Mesodermal cell (in vitro differentiated cells): ENCODE measurements around the gene HTR3B.

Experiments used
- H3K27ac ChIP-seq: 2 replicates; pipeline ENCODE4 v1.7.0; 2013; ENCODE audit warnings: mild to moderate bottlenecking, low read depth, low read length, moderate library complexity; ENCODE audit not compliant: severe bottlenecking
- H3K36me3 ChIP-seq: 2 replicates; pipeline ENCODE4 v1.7.1; 2013; ENCODE audit warnings: mild to moderate bottlenecking, low read length, moderate library complexity; ENCODE audit not compliant: control insufficient read depth, insufficient read depth
- H3K4me1 ChIP-seq: one replicate; pipeline ENCODE4 v1.7.1; 2013; ENCODE audit warnings: mild to moderate bottlenecking, low read length; ENCODE audit not compliant: insufficient read depth, control insufficient read depth, poor library complexity, severe bottlenecking
- H3K4me3 ChIP-seq: 2 replicates; pipeline ENCODE4 v1.7.0; 2013; ENCODE audit warnings: low read length, control low read depth, mild to moderate bottlenecking; ENCODE audit not compliant: insufficient read depth, poor library complexity, severe bottlenecking; ENCODE audit errors: extremely low read depth
- H3K9me3 ChIP-seq: 2 replicates; pipeline ENCODE4 v1.7.1; 2013; ENCODE audit warnings: mild to moderate bottlenecking, low read length, moderate library complexity; ENCODE audit not compliant: control insufficient read depth
- WGBS, 2 experiments: methylation state at CpG; one replicate each; pipeline ENCODE4 v1.1.5; 2013; ENCODE audit warnings: missing lambda C conversion rate in 2 of 2; ENCODE audit not compliant: insufficient coverage in 2 of 2; 5-methylcytosine and 5-hydroxymethylcytosine counted together

Gene HTR3B

GRCh38 chr11:113977071-113977490, 72.5 kb downstream of the HTR3B start:
- Histone ChIP-seq H3K36me3 (no peaks in the 10 kb centered on the region), H3K9me3 (no peaks in the 10 kb centered on the region), H3K4me1 (peaks cover 7% of the 10 kb centered on the region), H3K4me3 (no peak overlapping the region), H3K27ac (no peak overlapping the region)
- 80 to 89% methylated on average over 1 to 3 of the region's 4 CpGs for WGBS, 2 experiments

GRCh38 chr11:113977701-113978100, 73.1 kb downstream of the HTR3B start:
- peaks cover 7% of the 10 kb centered on the region for H3K4me1 ChIP-seq
- H3K4me3 ChIP-seq = no peak overlapping the region
- no peaks in the 10 kb centered on the region for H3K9me3 ChIP-seq
- WGBS, 2 experiments = 85 to 94% methylated on average over 10 of the region's 11 CpGs
- H3K27ac ChIP-seq = no peak overlapping the region
- no peaks in the 10 kb centered on the region for H3K36me3 ChIP-seq

DNA sequence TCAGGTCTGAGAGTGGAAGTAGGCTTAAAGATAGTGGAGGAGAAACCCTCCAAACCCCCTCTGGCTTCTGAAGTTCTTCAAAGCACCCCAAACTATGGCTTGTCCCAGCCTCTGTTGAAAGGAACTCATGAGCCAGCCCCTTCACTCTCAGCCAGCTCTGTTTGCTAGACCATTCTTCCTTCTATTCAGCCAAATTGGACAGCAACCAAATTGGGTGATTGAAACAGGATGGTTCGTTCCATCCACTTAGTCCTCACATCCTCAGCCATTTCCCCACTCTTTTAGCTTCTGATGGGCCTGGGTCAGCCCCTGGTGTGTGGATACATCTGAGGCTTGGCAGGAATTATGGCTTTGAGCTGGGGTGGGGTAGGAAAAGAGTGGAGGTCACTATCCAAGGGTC, 74.8 kb downstream of the HTR3B start:
- no peak overlapping the region for H3K4me3 ChIP-seq
- H3K36me3 ChIP-seq = no peaks in the 10 kb centered on the region
- H3K9me3 ChIP-seq = no peaks in the 10 kb centered on the region
- no peak overlapping the region for H3K27ac ChIP-seq
- WGBS, 2 experiments = no CpG with 5 or more reads among the region's 1 CpG
- peaks cover 7% of the 10 kb centered on the region for H3K4me1 ChIP-seq

DNA sequence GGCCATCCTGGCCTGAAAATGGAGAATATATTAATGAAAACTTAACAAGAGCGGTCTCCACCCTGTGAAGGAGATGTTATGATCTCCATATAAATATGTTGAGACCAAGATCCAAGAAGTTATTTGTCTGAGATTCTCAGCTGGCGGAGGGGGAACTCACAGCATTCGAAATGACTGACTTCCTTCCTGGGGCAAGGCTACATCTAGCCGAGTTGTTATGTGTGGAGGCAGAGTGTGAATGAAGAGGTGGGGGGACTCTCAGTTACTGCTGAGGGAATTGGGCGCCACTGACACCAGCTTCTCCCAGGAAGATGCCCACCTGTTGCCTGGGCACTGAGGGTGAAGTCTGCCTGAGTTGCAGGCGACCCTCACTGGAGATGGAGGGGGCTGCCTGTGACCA, 76.2 kb downstream of the HTR3B start:
- Histone ChIP-seq H3K36me3 (no peaks in the 10 kb centered on the region), H3K9me3 (no peaks in the 10 kb centered on the region), H3K4me1 (no peaks in the 10 kb centered on the region), H3K27ac (no peak overlapping the region), H3K4me3 (no peak overlapping the region)
- WGBS, 2 experiments = 75 to 91% methylated on average over 6 of the region's 6 CpGs

GRCh38 chr11:113982306-113982705, 77.7 kb downstream of the HTR3B start:
- no peaks in the 10 kb centered on the region for H3K4me1 ChIP-seq
- H3K4me3 ChIP-seq = no peak overlapping the region
- no peaks in the 10 kb centered on the region for H3K9me3 ChIP-seq
- no peak overlapping the region for H3K27ac ChIP-seq
- H3K36me3 ChIP-seq = no peaks in the 10 kb centered on the region

- Histone ChIP-seq H3K4me1 (no peaks in the 10 kb centered on the region), H3K9me3 (no peaks in the 10 kb centered on the region), H3K36me3 (no peaks in the 10 kb centered on the region), H3K27ac (no peak overlapping the region), H3K4me3 (no peak overlapping the region)
- WGBS, 2 experiments = 89 to 95% methylated on average over 3 of the region's 6 CpGs
Measured at GRCh38 chr11:113984781-113985180, 80.2 kb downstream of the HTR3B start.

- H3K9me3 ChIP-seq = no peaks in the 10 kb centered on the region
- no peak overlapping the region for H3K27ac ChIP-seq
- 91 to 96% methylated on average over 3 to 4 of the region's 4 CpGs for WGBS, 2 experiments
- no peak overlapping the region for H3K4me3 ChIP-seq
- no peaks in the 10 kb centered on the region for H3K36me3 ChIP-seq
- H3K4me1 ChIP-seq = no peaks in the 10 kb centered on the region
Measured at GRCh38 chr11:113985906-113986305, 81.3 kb downstream of the HTR3B start.

DNA sequence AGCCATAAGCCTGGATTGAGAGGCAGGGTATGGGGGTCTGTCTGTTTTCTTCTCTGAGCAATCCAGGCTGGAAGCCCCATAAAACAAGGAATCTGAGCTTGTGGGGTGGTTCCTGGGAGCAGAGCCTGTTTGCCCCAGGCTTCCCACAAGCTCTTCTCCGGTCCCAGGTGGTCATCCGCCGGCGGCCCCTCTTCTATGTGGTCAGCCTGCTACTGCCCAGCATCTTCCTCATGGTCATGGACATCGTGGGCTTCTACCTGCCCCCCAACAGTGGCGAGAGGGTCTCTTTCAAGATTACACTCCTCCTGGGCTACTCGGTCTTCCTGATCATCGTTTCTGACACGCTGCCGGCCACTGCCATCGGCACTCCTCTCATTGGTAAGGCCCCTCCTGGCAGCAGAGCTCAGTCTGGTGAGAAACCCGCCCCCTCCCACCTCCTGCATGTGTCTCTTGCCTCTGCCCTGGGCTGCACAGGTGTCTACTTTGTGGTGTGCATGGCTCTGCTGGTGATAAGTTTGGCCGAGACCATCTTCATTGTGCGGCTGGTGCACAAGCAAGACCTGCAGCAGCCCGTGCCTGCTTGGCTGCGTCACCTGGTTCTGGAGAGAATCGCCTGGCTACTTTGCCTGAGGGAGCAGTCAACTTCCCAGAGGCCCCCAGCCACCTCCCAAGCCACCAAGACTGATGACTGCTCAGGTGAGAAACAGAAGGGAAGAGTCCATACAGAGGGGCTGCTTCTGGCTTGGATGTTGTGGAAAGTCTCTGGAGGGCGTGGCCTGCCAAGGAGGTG, 82.0 kb downstream of the HTR3B start:
- Histone ChIP-seq H3K4me1 (no peaks in the 10 kb centered on the region), H3K4me3 (no peak overlapping the region), H3K9me3 (no peaks in the 10 kb centered on the region), H3K36me3 (no peaks in the 10 kb centered on the region), H3K27ac (no peak overlapping the region)
- 92 to 94% methylated on average over 13 to 16 of the region's 18 CpGs for WGBS, 2 experiments

DNA sequence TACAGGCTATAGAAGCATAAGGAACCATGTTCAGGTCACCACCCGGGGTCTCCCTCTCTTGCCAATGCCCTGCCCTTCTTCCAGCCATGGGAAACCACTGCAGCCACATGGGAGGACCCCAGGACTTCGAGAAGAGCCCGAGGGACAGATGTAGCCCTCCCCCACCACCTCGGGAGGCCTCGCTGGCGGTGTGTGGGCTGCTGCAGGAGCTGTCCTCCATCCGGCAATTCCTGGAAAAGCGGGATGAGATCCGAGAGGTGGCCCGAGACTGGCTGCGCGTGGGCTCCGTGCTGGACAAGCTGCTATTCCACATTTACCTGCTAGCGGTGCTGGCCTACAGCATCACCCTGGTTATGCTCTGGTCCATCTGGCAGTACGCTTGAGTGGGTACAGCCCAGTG, 84.8 kb downstream of the HTR3B start:
- no peaks in the 10 kb centered on the region for H3K4me1 ChIP-seq
- WGBS, 2 experiments = 79 to 86% methylated on average over 15 of the region's 15 CpGs
- no peak overlapping the region for H3K27ac ChIP-seq
- H3K36me3 ChIP-seq = no peaks in the 10 kb centered on the region
- H3K9me3 ChIP-seq = no peaks in the 10 kb centered on the region
- H3K4me3 ChIP-seq = no peak overlapping the region

DNA sequence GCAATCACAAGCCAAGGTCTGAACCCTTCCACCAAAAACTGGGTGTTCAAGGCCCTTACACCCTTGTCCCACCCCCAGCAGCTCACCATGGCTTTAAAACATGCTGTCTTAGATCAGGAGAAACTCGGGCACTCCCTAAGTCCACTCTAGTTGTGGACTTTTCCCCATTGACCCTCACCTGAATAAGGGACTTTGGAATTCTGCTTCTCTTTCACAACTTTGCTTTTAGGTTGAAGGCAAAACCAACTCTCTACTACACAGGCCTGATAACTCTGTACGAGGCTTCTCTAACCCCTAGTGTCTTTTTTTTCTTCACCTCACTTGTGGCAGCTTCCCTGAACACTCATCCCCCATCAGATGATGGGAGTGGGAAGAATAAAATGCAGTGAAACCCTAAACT, 85.3 kb downstream of the HTR3B start:
- Histone ChIP-seq H3K36me3 (no peaks in the 10 kb centered on the region), H3K4me1 (no peaks in the 10 kb centered on the region), H3K4me3 (no peak overlapping the region), H3K27ac (no peak overlapping the region), H3K9me3 (no peaks in the 10 kb centered on the region)
- 83 to 89% methylated on average over 1 to 2 of the region's 2 CpGs for WGBS, 2 experiments

- 30% methylated on average over 4 of the region's 4 CpGs for whole genome bisulfite sequencing, 2 experiments
- Histone ChIP-seq H3K36me3 (no peaks in the 10 kb centered on the region), H3K9me3 (no peaks in the 10 kb centered on the region), H3K4me3 (no peak overlapping the region), H3K27ac (no peak overlapping the region), H3K4me1 (no peaks in the 10 kb centered on the region)
Measured at GRCh38 chr11:113991170-113991569, 86.6 kb downstream of the HTR3B start.
